K562 (cell line): ENCODE results near the gene KRT8. TPM values are rescaled to one million over a fixed set of nuclear protein-coding genes. Genes with fewer than 3 reads are reported as not detected.

ENCODE experiments used
- CBX3 ChIP-seq, 2 experiments: IDR thresholded peaks; 1 replicate in 1 of 2; 2 replicates in 1 of 2; pipeline ENCODE4 v1.6.1; 2012; ENCODE audit warnings: inconsistent platforms in 2 of 2, low read length in 2 of 2, borderline replicate concordance in 1 of 2, control low read depth in 1 of 2
- CREM ChIP-seq: IDR thresholded peaks from 2 replicates; pipeline ENCODE4 v1.6.1; 2014; ENCODE audit warnings: antibody characterized with exemption, low read depth
- HDAC6 ChIP-seq: IDR thresholded peaks from 2 replicates; pipeline ENCODE4 v1.6.1; 2012; ENCODE audit warnings: low read depth, mild to moderate bottlenecking, control low read depth, inconsistent platforms, low read length, moderate library complexity
- LARP7 ChIP-seq: fragments of 450-650 bp; IDR thresholded peaks from 2 replicates; pipeline ENCODE4 v1.6.1; 2016
- LCOR ChIP-seq: sonication (generic); formaldehyde crosslinking; IDR thresholded peaks from 2 replicates; pipeline ENCODE4 v1.8.0; 2022; ENCODE audit warnings: mild to moderate bottlenecking, missing genetic modification reagents
- LEF1 ChIP-seq: fragments of 450-650 bp; IDR thresholded peaks from 2 replicates; pipeline ENCODE4 v1.6.1; 2016; ENCODE audit warnings: mild to moderate bottlenecking
- MAFK ChIP-seq: IDR thresholded peaks from 2 replicates; pipeline ENCODE4 v1.6.1; 2011; ENCODE audit warnings: low read length, improper control_type of control experiment
- MTA1 ChIP-seq: fragments of 450-650 bp; IDR thresholded peaks from 2 replicates; pipeline ENCODE4 v1.6.1; 2017; ENCODE audit warnings: borderline replicate concordance
- MTF1 ChIP-seq: fragments of 250-450 bp; sonication (Bioruptor Pico); IDR thresholded peaks from 2 replicates; pipeline ENCODE4 v1.9.0; 2021; ENCODE audit warnings: moderate library complexity, mild to moderate bottlenecking, inconsistent platforms, borderline replicate concordance
- POLR2AphosphoS2 ChIP-seq: IDR thresholded peaks from 2 replicates; pipeline ENCODE4 v1.6.1; 2012; ENCODE audit warnings: low read length, improper control_type of control experiment
- RBFOX2 ChIP-seq: fragments of 200-400 bp; formaldehyde crosslinking; IDR thresholded peaks from 2 replicates; pipeline ENCODE4 v1.6.1; 2017; ENCODE audit warnings: low read depth, mild to moderate bottlenecking, low read length, moderate library complexity
- RFX1 ChIP-seq: fragments of 450-650 bp; IDR thresholded peaks from 2 replicates; pipeline ENCODE4 v1.6.1; 2016; ENCODE audit warnings: mild to moderate bottlenecking, moderate library complexity
- SOX6 ChIP-seq: fragments of 450-650 bp; IDR thresholded peaks from 2 replicates; pipeline ENCODE4 v1.6.1; 2014; ENCODE audit warnings: mild to moderate bottlenecking
- ZNF174 ChIP-seq: fragments of 250-450 bp; sonication (Bioruptor Pico); IDR thresholded peaks from 2 replicates; pipeline ENCODE4 v1.4.0; 2020; ENCODE audit warnings: mild to moderate bottlenecking
- polyA plus RNA-seq, 8 experiments: library from polyadenylated mRNA; depleted of rRNA in 4 of 8; stranded (reverse) in 5 of 8; unstranded in 3 of 8; fragments of >200 nt; fragmentation: Nextera tagmentation in 2 of 8; fragmentation: Illumina TruSeq in 1 of 8; extraction: Ambion mirVana in 2 of 8; extraction: Trizol in 1 of 8; gene quantifications; 2 replicates each; pipeline versions ENCODE4 v1.2.1 to v1.2.3, GENCODE V29; 2011 to 2014; ENCODE audit warnings: inconsistent platforms in 1 of 8, missing spikeins in 1 of 8
- total RNA-seq, 7 experiments: library from RNA; depleted of rRNA in 6 of 7; stranded (reverse); fragments of >200 nt in 6 of 7; fragmentation: Illumina TruSeq in 2 of 7; extraction: Trizol in 2 of 7; gene quantifications; 2 replicates each; pipeline versions ENCODE4 v1.2.1 to v1.2.3, GENCODE V29; 2011 to 2021; ENCODE audit warnings: low replicate concordance in 1 of 7
- TF ChIP-seq, protein P1 (sequence below), 2 experiments: IDR thresholded peaks in 1 of 2; conservative IDR thresholded peaks in 1 of 2; 2 replicates each; pipeline ENCODE4 v1.6.1; 2016; ENCODE audit warnings: low read depth in 2 of 2, mild to moderate bottlenecking in 1 of 2, missing compliant biosample characterization in 1 of 2, missing genetic modification characterization in 1 of 2, moderate library complexity in 1 of 2
- TF ChIP-seq, protein P2 (sequence below): sonication (generic); formaldehyde crosslinking; IDR thresholded peaks from 2 replicates; pipeline ENCODE4 v1.8.0; 2022; ENCODE audit warnings: mild to moderate bottlenecking, low read depth, missing genetic modification reagents
- TF ChIP-seq, protein P3 (sequence below): fragments of 450-650 bp; IDR thresholded peaks from 2 replicates; pipeline ENCODE4 v1.6.1; 2014; ENCODE audit warnings: low read depth, mild to moderate bottlenecking, moderate library complexity, borderline replicate concordance
- TF ChIP-seq, protein P4 (sequence below), 3 experiments: fragments of 200-800 bp in 1 of 3; fragments of 250-450 bp in 1 of 3; fragments of 450-650 bp in 1 of 3; sonication (Bioruptor Pico) in 1 of 3; sonication (Bioruptor generic) in 1 of 3; formaldehyde crosslinking in 1 of 3; IDR thresholded peaks; 2 replicates each; pipeline versions ENCODE4 v1.6.1 to v1.8.0; 2016 to 2022; ENCODE audit warnings: mild to moderate bottlenecking in 2 of 3, missing genetic modification characterization in 2 of 3, missing compliant biosample characterization in 1 of 3, moderate library complexity in 1 of 3

Gene KRT8
- total and polyA plus RNA-seq, 9 of the 15 experiments (the other 6 are each of a cell fraction or from before 2014, with no cell fraction given), result 41.5 to 661 (median 260) TPM

DNA sequence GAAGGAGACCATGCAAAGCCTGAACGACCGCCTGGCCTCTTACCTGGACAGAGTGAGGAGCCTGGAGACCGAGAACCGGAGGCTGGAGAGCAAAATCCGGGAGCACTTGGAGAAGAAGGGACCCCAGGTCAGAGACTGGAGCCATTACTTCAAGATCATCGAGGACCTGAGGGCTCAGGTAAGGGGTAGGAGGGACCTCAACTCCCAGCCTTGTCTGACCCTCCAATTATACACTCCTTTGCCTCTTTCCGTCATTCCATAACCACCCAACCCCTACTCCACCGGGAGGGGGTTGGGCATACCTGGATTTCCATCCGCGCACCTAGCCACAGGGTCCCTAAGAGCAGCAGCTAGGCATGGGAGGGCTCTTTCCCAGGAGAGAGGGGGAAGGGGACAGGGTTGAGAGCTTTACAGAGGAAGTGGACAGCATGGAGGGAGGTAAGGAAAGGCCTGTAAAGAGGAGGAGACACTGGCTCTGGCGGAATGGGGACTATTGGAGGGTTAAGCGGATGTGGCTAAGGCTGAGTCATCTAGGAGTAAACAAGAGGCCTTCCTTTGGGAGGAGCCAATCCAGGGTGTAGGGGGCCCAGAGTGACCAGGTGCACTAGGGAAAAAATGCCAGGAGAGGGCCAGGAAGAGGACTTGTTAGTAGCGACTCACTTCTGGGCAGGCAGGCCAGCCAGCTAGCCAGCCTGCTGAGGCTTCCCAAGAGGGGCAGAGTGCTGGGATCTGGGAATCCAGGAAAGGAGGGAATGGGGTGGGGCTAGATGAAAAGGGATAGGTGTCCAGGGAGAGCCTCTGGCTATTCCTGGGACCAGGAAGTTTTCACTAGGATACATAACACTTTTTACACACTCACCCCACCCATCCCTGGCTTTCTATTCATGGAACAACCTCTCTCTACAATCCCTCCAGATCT, 44.8 kb upstream of the KRT8 start (continued):
- TF ChIP-seq, protein P1, sequence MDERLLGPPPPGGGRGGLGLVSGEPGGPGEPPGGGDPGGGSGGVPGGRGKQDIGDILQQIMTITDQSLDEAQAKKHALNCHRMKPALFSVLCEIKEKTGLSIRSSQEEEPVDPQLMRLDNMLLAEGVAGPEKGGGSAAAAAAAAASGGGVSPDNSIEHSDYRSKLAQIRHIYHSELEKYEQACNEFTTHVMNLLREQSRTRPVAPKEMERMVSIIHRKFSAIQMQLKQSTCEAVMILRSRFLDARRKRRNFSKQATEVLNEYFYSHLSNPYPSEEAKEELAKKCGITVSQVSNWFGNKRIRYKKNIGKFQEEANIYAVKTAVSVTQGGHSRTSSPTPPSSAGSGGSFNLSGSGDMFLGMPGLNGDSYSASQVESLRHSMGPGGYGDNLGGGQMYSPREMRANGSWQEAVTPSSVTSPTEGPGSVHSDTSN (CRISPR knock-in tag; IDR thresholded peaks at IDR 0.05; ENCODE audit: low read depth), result no peak
- TF ChIP-seq, protein P1 (tag; conservative IDR thresholded peaks at IDR 0.05; ENCODE audit: low read depth), result no peak
- TF ChIP-seq RBFOX2, result peak; percentile 40
- TF ChIP-seq CBX3 (IDR thresholded peaks at IDR 0.05; ENCODE audit: borderline replicate concordance in 1 of 2, low read length in 2 of 2), result peak in 1 of 2 experiments; percentile 81; a peak in 1 of 3 replicates
- TF ChIP-seq, protein P2, sequence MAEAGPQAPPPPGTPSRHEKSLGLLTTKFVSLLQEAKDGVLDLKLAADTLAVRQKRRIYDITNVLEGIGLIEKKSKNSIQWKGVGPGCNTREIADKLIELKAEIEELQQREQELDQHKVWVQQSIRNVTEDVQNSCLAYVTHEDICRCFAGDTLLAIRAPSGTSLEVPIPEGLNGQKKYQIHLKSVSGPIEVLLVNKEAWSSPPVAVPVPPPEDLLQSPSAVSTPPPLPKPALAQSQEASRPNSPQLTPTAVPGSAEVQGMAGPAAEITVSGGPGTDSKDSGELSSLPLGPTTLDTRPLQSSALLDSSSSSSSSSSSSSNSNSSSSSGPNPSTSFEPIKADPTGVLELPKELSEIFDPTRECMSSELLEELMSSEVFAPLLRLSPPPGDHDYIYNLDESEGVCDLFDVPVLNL, result no peak
- peak; percentile 81; the same call in 1 of the 2 replicates for TF ChIP-seq LARP7
- TF ChIP-seq SOX6, result peak; percentile 78
- TF ChIP-seq POLR2AphosphoS2, result peak; percentile 85; the same call in 1 of the 2 replicates
- TF ChIP-seq CREM, result peak; percentile 68; the same call in 1 of the 2 replicates
- TF ChIP-seq MTA1, result peak; percentile 85
- TF ChIP-seq MTF1, result no peak
- peak; percentile 74 for TF ChIP-seq MAFK
- no peak for TF ChIP-seq HDAC6
- TF ChIP-seq, protein P3, sequence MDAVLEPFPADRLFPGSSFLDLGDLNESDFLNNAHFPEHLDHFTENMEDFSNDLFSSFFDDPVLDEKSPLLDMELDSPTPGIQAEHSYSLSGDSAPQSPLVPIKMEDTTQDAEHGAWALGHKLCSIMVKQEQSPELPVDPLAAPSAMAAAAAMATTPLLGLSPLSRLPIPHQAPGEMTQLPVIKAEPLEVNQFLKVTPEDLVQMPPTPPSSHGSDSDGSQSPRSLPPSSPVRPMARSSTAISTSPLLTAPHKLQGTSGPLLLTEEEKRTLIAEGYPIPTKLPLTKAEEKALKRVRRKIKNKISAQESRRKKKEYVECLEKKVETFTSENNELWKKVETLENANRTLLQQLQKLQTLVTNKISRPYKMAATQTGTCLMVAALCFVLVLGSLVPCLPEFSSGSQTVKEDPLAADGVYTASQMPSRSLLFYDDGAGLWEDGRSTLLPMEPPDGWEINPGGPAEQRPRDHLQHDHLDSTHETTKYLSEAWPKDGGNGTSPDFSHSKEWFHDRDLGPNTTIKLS, result peak; percentile 49; the same call in 1 of the 2 replicates
- TF ChIP-seq LCOR (CRISPR knock-in tag), result peak; percentile 71; the same call in 1 of the 2 replicates
- no peak for TF ChIP-seq RFX1
- TF ChIP-seq, protein P4, sequence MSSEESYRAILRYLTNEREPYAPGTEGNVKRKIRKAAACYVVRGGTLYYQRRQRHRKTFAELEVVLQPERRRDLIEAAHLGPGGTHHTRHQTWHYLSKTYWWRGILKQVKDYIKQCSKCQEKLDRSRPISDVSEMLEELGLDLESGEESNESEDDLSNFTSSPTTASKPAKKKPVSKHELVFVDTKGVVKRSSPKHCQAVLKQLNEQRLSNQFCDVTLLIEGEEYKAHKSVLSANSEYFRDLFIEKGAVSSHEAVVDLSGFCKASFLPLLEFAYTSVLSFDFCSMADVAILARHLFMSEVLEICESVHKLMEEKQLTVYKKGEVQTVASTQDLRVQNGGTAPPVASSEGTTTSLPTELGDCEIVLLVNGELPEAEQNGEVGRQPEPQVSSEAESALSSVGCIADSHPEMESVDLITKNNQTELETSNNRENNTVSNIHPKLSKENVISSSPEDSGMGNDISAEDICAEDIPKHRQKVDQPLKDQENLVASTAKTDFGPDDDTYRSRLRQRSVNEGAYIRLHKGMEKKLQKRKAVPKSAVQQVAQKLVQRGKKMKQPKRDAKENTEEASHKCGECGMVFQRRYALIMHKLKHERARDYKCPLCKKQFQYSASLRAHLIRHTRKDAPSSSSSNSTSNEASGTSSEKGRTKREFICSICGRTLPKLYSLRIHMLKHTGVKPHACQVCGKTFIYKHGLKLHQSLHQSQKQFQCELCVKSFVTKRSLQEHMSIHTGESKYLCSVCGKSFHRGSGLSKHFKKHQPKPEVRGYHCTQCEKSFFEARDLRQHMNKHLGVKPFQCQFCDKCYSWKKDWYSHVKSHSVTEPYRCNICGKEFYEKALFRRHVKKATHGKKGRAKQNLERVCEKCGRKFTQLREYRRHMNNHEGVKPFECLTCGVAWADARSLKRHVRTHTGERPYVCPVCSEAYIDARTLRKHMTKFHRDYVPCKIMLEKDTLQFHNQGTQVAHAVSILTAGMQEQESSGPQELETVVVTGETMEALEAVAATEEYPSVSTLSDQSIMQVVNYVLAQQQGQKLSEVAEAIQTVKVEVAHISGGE (CRISPR knock-in tag; IDR thresholded peaks at IDR 0.05), result peak in 2 of 3 experiments; percentile 16 to 26; a peak in 1 of 6 replicates
- no peak for TF ChIP-seq ZNF174 (CRISPR knock-in tag)
- peak; percentile 70; the same call in 1 of the 2 replicates for TF ChIP-seq LEF1
